ENCODE data around the gene MANSC4. TPM values are rescaled to one million over a fixed set of nuclear protein-coding genes. Genes with fewer than 3 reads are reported as not detected.

Gene MANSC4
- total and polyA plus RNA-seq, 2 experiments from 2014 or later: not detected

- no peaks in the 10 kb centered on the region for H4K20me1 ChIP-seq (replicated peaks; ENCODE audit: insufficient read depth)
- ATAC-seq: no peak
Observed at GRCh38 chr12:27814411-27814810, 34.4 kb upstream of the MANSC4 start.

More at GRCh38 chr12:27814411-27814810, 34.4 kb upstream of the MANSC4 start:
- no peak for DNase-seq (ENCODE audit: low spot score)
- Histone ChIP-seq H3K9me2 (ENCODE audit: insufficient read depth) (no peaks in the 10 kb centered on the region), H2AFZ (no peak overlapping the region), H3K27ac (ENCODE audit: low read depth) (no peak overlapping the region), H3K36me3 (ENCODE audit: insufficient read depth) (no peaks in the 10 kb centered on the region), H3K79me2 (replicated peaks; ENCODE audit: insufficient read depth) (no peaks in the 10 kb centered on the region), H3K4me2 (no peak overlapping the region), H3F3A (replicated peaks; ENCODE audit: low read depth) (no peaks in the 10 kb centered on the region), H3K4me3 (no peak overlapping the region), H3K27me3 (ENCODE audit: insufficient read depth) (no peaks in the 10 kb centered on the region), H3K4me1 (ENCODE audit: insufficient read depth) (no peaks in the 10 kb centered on the region)
- Mint-ChIP-seq H3K4me3 (no peak overlapping the region), H3K9me3 (peaks cover 6% of the 10 kb centered on the region), H3K4me1 (no peaks in the 10 kb centered on the region), H3K27ac (no peak overlapping the region), H3K27me3 (ENCODE audit: insufficient read depth, low read depth, poor library complexity) (peaks cover 4% of the 10 kb centered on the region), H3K36me3 (ENCODE audit: low read depth) (0 out of 3 replicates have a peak, but pooled peaks cover under 1% of the 10 kb centered on the region)
- TF ChIP-seq ETS1 (IDR thresholded peaks at IDR 0.05) (no peak), ZNF114 (CRISPR knock-in tag; IDR thresholded peaks at IDR 0.05) (no peak), EZH2phosphoT487 (IDR thresholded peaks at IDR 0.05; ENCODE audit: unreplicated experiment) (no peak), STAT1 (IDR thresholded peaks at IDR 0.05; ENCODE audit: unreplicated experiment) (no peak), REST (IDR thresholded peaks at IDR 0.05; ENCODE audit: unreplicated experiment) (no peak), CREB1 (CRISPR knock-in tag; IDR thresholded peaks at IDR 0.05; ENCODE audit: low read depth) (no peak), ZNF331 (CRISPR knock-in tag; IDR thresholded peaks at IDR 0.05; ENCODE audit: low read depth) (no peak), POLR2AphosphoS5 (IDR thresholded peaks at IDR 0.05; ENCODE audit: low read depth) (no peak), NANOG (IDR thresholded peaks at IDR 0.05; ENCODE audit: borderline replicate concordance) (no peak), EZH2 (IDR thresholded peaks at IDR 0.05; ENCODE audit: low read depth, unreplicated experiment) (no peak), ZNF462 (CRISPR knock-in tag; IDR thresholded peaks at IDR 0.05) (no peak), JUNB (IDR thresholded peaks at IDR 0.05; ENCODE audit: unreplicated experiment) (no peak)
- TF ChIP-seq, protein P1, sequence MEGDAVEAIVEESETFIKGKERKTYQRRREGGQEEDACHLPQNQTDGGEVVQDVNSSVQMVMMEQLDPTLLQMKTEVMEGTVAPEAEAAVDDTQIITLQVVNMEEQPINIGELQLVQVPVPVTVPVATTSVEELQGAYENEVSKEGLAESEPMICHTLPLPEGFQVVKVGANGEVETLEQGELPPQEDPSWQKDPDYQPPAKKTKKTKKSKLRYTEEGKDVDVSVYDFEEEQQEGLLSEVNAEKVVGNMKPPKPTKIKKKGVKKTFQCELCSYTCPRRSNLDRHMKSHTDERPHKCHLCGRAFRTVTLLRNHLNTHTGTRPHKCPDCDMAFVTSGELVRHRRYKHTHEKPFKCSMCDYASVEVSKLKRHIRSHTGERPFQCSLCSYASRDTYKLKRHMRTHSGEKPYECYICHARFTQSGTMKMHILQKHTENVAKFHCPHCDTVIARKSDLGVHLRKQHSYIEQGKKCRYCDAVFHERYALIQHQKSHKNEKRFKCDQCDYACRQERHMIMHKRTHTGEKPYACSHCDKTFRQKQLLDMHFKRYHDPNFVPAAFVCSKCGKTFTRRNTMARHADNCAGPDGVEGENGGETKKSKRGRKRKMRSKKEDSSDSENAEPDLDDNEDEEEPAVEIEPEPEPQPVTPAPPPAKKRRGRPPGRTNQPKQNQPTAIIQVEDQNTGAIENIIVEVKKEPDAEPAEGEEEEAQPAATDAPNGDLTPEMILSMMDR (conservative IDR thresholded peaks at IDR 0.05; ENCODE audit: low read depth in 2 of 2): no peak
